Astrocyte (in vitro differentiated cells and primary cell): Measurements from ENCODE around the gene IGFALS. TPM values are rescaled to one million over a fixed set of nuclear protein-coding genes. Genes with fewer than 3 reads are reported as not detected.

ENCODE experiments used
- DNase-seq: peaks from one replicate; pipeline ENCODE4 v3.0.0-alpha.2; 2010; ENCODE audit warnings: low read depth
- FAIRE-seq: peaks from 2 replicates; lab custom pipeline; 2011; peaks lifted over from hg19 to GRCh38; lab: Jason Lieb, UNC
- H2AFZ ChIP-seq: 2 replicates; pipeline ENCODE4 v1.6.0; 2012; ENCODE audit warnings: low read depth, low read length, inconsistent platforms
- H3K27ac ChIP-seq: 2 replicates; pipeline ENCODE4 v1.5.1; 2011; ENCODE audit warnings: low read depth, low read length, inconsistent platforms
- H3K27me3 ChIP-seq: 2 replicates; pipeline ENCODE4 v1.6.0; 2011; ENCODE audit warnings: low read length, inconsistent platforms; ENCODE audit not compliant: insufficient read depth
- H3K36me3 ChIP-seq: 2 replicates; pipeline ENCODE4 v1.5.1; 2011; ENCODE audit warnings: low read length, inconsistent platforms; ENCODE audit not compliant: insufficient read depth
- H3K4me1 ChIP-seq: 2 replicates; pipeline ENCODE4 v1.5.1; 2011; ENCODE audit warnings: low read length, inconsistent platforms; ENCODE audit not compliant: insufficient read depth
- H3K4me2 ChIP-seq: 2 replicates; pipeline ENCODE4 v1.6.0; 2012; ENCODE audit warnings: low read length, inconsistent platforms
- H3K4me3 ChIP-seq: 2 replicates; pipeline ENCODE4 v1.5.1; 2011; ENCODE audit warnings: low read depth, mild to moderate bottlenecking, low read length, inconsistent platforms; ENCODE audit not compliant: insufficient read depth
- H3K79me2 ChIP-seq: 2 replicates; pipeline ENCODE4 v1.6.0; 2012; ENCODE audit warnings: mild to moderate bottlenecking, low read length, inconsistent platforms; ENCODE audit not compliant: insufficient read depth
- H3K9ac ChIP-seq: 2 replicates; pipeline ENCODE4 v1.6.0; 2012; ENCODE audit warnings: mild to moderate bottlenecking, low read length, inconsistent platforms
- H3K9me3 ChIP-seq: 2 replicates; pipeline ENCODE4 v1.5.1; 2012; ENCODE audit warnings: low read depth, mild to moderate bottlenecking, low read length, inconsistent platforms; ENCODE audit not compliant: insufficient read depth
- H4K20me1 ChIP-seq: 2 replicates; pipeline ENCODE4 v1.6.0; 2012; ENCODE audit warnings: low read length, inconsistent platforms; ENCODE audit not compliant: insufficient read depth
- H3K27ac Mint-ChIP-seq: one replicate; pipeline ENCODE4 v1.8.0; 2021; ENCODE audit warnings: mild to moderate bottlenecking, mixed read lengths; ENCODE audit not compliant: unreplicated experiment
- H3K27me3 Mint-ChIP-seq: one replicate; pipeline ENCODE4 v1.8.0; 2021; ENCODE audit warnings: low read depth, mixed read lengths; ENCODE audit not compliant: unreplicated experiment
- H3K36me3 Mint-ChIP-seq: one replicate; pipeline ENCODE4 v1.8.0; 2021; ENCODE audit warnings: low read depth, mixed read lengths; ENCODE audit not compliant: unreplicated experiment
- H3K4me1 Mint-ChIP-seq: one replicate; pipeline ENCODE4 v1.8.0; 2021; ENCODE audit warnings: low read depth, mixed read lengths; ENCODE audit not compliant: unreplicated experiment
- H3K4me3 Mint-ChIP-seq: one replicate; pipeline ENCODE4 v1.8.0; 2021; ENCODE audit warnings: mild to moderate bottlenecking, moderate library complexity, mixed read lengths; ENCODE audit not compliant: unreplicated experiment
- H3K9me3 Mint-ChIP-seq: one replicate; pipeline ENCODE4 v1.8.0; 2021; ENCODE audit warnings: mild to moderate bottlenecking, mixed read lengths; ENCODE audit not compliant: unreplicated experiment
- CTCF ChIP-seq: IDR thresholded peaks from 2 replicates; pipeline ENCODE4 v1.5.1; 2011; ENCODE audit warnings: low read depth, mild to moderate bottlenecking, inconsistent platforms, low read length, moderate library complexity; ENCODE audit not compliant: insufficient read depth
- EZH2 ChIP-seq: IDR thresholded peaks from 2 replicates; pipeline ENCODE4 v1.6.1; 2012; ENCODE audit warnings: mild to moderate bottlenecking, low read length, inconsistent platforms; ENCODE audit not compliant: insufficient read depth
- total RNA-seq: library from RNA; stranded (reverse); gene quantifications from 2 replicates; pipeline ENCODE4 v1.2.1, GENCODE V29; 2021

The IGFALS gene
- total RNA-seq, 1 donor from 2014 or later = not detected

- Histone ChIP-seq H4K20me1 (peaks cover 39% of the 10 kb centered on the region), H3K27me3 (no peaks in the 10 kb centered on the region), H3K79me2 (peaks cover 16% of the 10 kb centered on the region), H3K4me3 (no peak overlapping the region), H3K36me3 (peaks cover 11% of the 10 kb centered on the region), H3K9ac (no peak overlapping the region), H3K9me3 (no peaks in the 10 kb centered on the region), H3K4me2 (no peak overlapping the region), H3K4me1 (peaks cover 30% of the 10 kb centered on the region), H2AFZ (no peak overlapping the region), H3K27ac (no peak overlapping the region)
- no peak for FAIRE-seq
- Mint-ChIP-seq H3K9me3 (no peaks in the 10 kb centered on the region), H3K4me1 (peaks cover 19% of the 10 kb centered on the region), H3K36me3 (peaks cover 3% of the 10 kb centered on the region), H3K27me3 (no peaks in the 10 kb centered on the region), H3K27ac (peak overlapping the region; percentile 98), H3K4me3 (no peak overlapping the region)
- TF ChIP-seq CTCF (no peak), EZH2 (no peak)
- DNase-seq = no peak
These were observed 49.1 kb downstream of the IGFALS start for GRCh38 chr16:1744338-1744840.

GRCh38 chr16:1743376-1744337 lies 49.8 kb downstream of the IGFALS start:
- H3K27ac Mint-ChIP-seq = peak overlapping the region; percentile 34
- peaks cover 30% of the 10 kb centered on the region for H3K4me1 ChIP-seq

More at GRCh38 chr16:1743376-1744337, 49.8 kb downstream of the IGFALS start:
- H3K9ac ChIP-seq = no peak overlapping the region
- H3K4me3 Mint-ChIP-seq = no peak overlapping the region
- peaks cover 6% of the 10 kb centered on the region for H3K36me3 ChIP-seq
- H3K4me1 Mint-ChIP-seq = peaks cover 19% of the 10 kb centered on the region
- no peak overlapping the region for H3K27ac ChIP-seq
- no peak for TF ChIP-seq CTCF
- TF ChIP-seq EZH2 = no peak
- H3K9me3 Mint-ChIP-seq = no peaks in the 10 kb centered on the region
- FAIRE-seq (no peak), DNase-seq (no peak)
- H3K79me2 ChIP-seq = peaks cover 17% of the 10 kb centered on the region
- H3K9me3 ChIP-seq = peaks cover 1% of the 10 kb centered on the region
- no peaks in the 10 kb centered on the region for H3K27me3 ChIP-seq
- H3K27me3 Mint-ChIP-seq = no peaks in the 10 kb centered on the region
- no peak overlapping the region for H2AFZ ChIP-seq
- H3K4me2 ChIP-seq = no peak overlapping the region
- H4K20me1 ChIP-seq = peaks cover 39% of the 10 kb centered on the region
- H3K36me3 Mint-ChIP-seq = peaks cover 3% of the 10 kb centered on the region
- H3K4me3 ChIP-seq = no peak overlapping the region
